A673 (cell line): ENCODE data around the gene TESK2. TPM values are rescaled to one million over a fixed set of nuclear protein-coding genes. Genes with fewer than 3 reads are reported as not detected.

ENCODE experiments used
- BruUV-seq: library from RNA; stranded (reverse); fragments of 400-500 nt; replicated peaks from 2 replicates; lab custom pipeline; 2021; lab: Mats Ljungman, UMichigan
- CTCF ChIA-PET: fragments of 300-600 bp; sonication (Branson Sonifier 250); formaldehyde crosslinking; loops from one replicate; lab custom pipeline; 2022; ENCODE audit warnings: antibody characterized with exemption; lab: Charles Lee
- POLR2A ChIA-PET: fragments of 300-600 bp; sonication (Branson Sonifier 250); formaldehyde crosslinking; loops from one replicate; lab custom pipeline; 2022; ENCODE audit warnings: antibody characterized with exemption; ENCODE audit not compliant: low non-redundant PET; lab: Charles Lee
- DNase-seq: peaks from one replicate; pipeline ENCODE4 v3.0.0-alpha.2; 2015; ENCODE audit warnings: low spot score
- H3K27ac ChIP-seq: fragments of 200-600 bp; sonication (generic); 2 replicates; pipeline ENCODE4 v1.5.1; 2016; ENCODE audit warnings: mixed run types, low read depth, mild to moderate bottlenecking, mixed read lengths, antibody characterized with exemption, low read length; ENCODE audit not compliant: poor library complexity, severe bottlenecking
- H3K27me3 ChIP-seq: fragments of 200-600 bp; sonication (generic); replicated peaks from 2 replicates; pipeline ENCODE4 v1.6.1; 2017; ENCODE audit warnings: mixed run types, low read depth, mild to moderate bottlenecking, mixed read lengths, antibody characterized with exemption, low read length; ENCODE audit not compliant: insufficient read depth, poor library complexity
- H3K36me3 ChIP-seq: fragments of 200-600 bp; sonication (generic); 2 replicates; pipeline ENCODE4 v1.6.1; 2016; ENCODE audit warnings: mixed run types, mild to moderate bottlenecking, mixed read lengths, antibody characterized with exemption, low read length; ENCODE audit not compliant: insufficient read depth, poor library complexity, severe bottlenecking
- H3K4me1 ChIP-seq: fragments of 200-600 bp; sonication (generic); 2 replicates; pipeline ENCODE4 v1.6.1; 2017; ENCODE audit warnings: mixed run types, mild to moderate bottlenecking, mixed read lengths, antibody characterized with exemption, low read length; ENCODE audit not compliant: insufficient read depth, poor library complexity, severe bottlenecking
- H3K4me3 ChIP-seq: fragments of 200-600 bp; sonication (generic); 2 replicates; pipeline ENCODE4 v1.5.1; 2016; ENCODE audit warnings: low read depth, mixed run types, mild to moderate bottlenecking, mixed read lengths, low read length; ENCODE audit not compliant: poor library complexity, severe bottlenecking
- H3K9me3 ChIP-seq: fragments of 200-600 bp; sonication (generic); 2 replicates; pipeline ENCODE4 v1.6.1; 2016; ENCODE audit warnings: mixed run types, low read depth, mild to moderate bottlenecking, mixed read lengths, antibody characterized with exemption, low read length; ENCODE audit not compliant: poor library complexity, severe bottlenecking
- EZH2 ChIP-seq: fragments of 200-600 bp; sonication (generic); IDR thresholded peaks from 2 replicates; pipeline ENCODE4 v1.6.1; 2017; ENCODE audit warnings: borderline replicate concordance, low read depth, mild to moderate bottlenecking, mixed read lengths, antibody characterized with exemption, low read length; ENCODE audit not compliant: poor library complexity, severe bottlenecking
- intact Hi-C: fragments of 100-400 bp; cut with micrococcal nuclease; formaldehyde crosslinking; loops from one replicate; pipeline ENCODE4 v1.10.0; 2022; ENCODE audit not compliant: unreplicated experiment
- total RNA-seq: library from RNA; stranded (reverse); gene quantifications from 2 replicates; pipeline ENCODE4 v1.2.3, GENCODE V29; 2021
- TF ChIP-seq, protein P1 (sequence below): fragments of 300-800, 200-600 bp; sonication (generic); conservative IDR thresholded peaks from 2 replicates; pipeline ENCODE4 v1.5.1; 2017; ENCODE audit warnings: low read depth, mild to moderate bottlenecking, antibody characterized with exemption, low read length, moderate library complexity, mixed read lengths

TESK2 gene
- total RNA-seq, 1 experiment from 2014 or later, result 0.75 TPM

- intact Hi-C loops, result no loop called here
- Histone ChIP-seq H3K36me3 (peaks cover 11% of the 10 kb centered on the region), H3K27ac (no peak overlapping the region), H3K4me1 (no peaks in the 10 kb centered on the region), H3K9me3 (no peaks in the 10 kb centered on the region), H3K27me3 (no peaks in the 10 kb centered on the region), H3K4me3 (no peak overlapping the region)
- DNase-seq, result no peak
- TF ChIP-seq EZH2, result no peak
- TF ChIP-seq, protein P1, sequence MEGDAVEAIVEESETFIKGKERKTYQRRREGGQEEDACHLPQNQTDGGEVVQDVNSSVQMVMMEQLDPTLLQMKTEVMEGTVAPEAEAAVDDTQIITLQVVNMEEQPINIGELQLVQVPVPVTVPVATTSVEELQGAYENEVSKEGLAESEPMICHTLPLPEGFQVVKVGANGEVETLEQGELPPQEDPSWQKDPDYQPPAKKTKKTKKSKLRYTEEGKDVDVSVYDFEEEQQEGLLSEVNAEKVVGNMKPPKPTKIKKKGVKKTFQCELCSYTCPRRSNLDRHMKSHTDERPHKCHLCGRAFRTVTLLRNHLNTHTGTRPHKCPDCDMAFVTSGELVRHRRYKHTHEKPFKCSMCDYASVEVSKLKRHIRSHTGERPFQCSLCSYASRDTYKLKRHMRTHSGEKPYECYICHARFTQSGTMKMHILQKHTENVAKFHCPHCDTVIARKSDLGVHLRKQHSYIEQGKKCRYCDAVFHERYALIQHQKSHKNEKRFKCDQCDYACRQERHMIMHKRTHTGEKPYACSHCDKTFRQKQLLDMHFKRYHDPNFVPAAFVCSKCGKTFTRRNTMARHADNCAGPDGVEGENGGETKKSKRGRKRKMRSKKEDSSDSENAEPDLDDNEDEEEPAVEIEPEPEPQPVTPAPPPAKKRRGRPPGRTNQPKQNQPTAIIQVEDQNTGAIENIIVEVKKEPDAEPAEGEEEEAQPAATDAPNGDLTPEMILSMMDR, result no peak
- ChIA-PET CTCF (no interaction called here), POLR2A (no interaction called here)
- no TSS peak for BruUV-seq
Observed at GRCh38 chr1:45348609-45348965, 142.4 kb downstream of the TESK2 start.

DNA sequence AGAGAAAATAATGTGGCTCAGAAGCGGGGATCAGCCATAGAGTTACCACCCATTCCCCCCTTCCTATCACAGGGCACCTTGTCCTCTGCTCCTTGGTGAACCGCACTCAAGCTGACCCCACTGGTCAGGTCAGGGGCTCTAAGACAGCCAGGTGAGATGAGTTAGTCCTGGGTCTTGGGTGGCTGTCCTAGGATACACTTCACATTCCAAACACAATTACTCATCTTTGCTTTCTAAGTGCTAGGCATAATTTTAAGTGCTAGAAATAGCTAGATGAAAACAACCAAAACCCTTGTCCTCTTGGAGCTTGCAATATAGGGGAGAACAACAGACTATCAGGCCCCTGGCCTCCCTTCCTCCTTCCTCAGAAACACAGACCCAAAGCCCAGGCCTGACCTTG lies 142.9 kb downstream of the TESK2 start:
- H3K4me1 ChIP-seq, result no peaks in the 10 kb centered on the region
- intact Hi-C loops, result no loop called here
- H3K9me3 ChIP-seq, result no peaks in the 10 kb centered on the region
- H3K27ac ChIP-seq, result no peak overlapping the region
- no peak overlapping the region for H3K4me3 ChIP-seq
- DNase-seq, result no peak
- no peaks in the 10 kb centered on the region for H3K27me3 ChIP-seq
- ChIA-PET POLR2A (no interaction called here), CTCF (no interaction called here)
- H3K36me3 ChIP-seq, result peaks cover 16% of the 10 kb centered on the region
- no TSS peak for BruUV-seq
- TF ChIP-seq, protein P1, result no peak
- no peak for TF ChIP-seq EZH2

DNA sequence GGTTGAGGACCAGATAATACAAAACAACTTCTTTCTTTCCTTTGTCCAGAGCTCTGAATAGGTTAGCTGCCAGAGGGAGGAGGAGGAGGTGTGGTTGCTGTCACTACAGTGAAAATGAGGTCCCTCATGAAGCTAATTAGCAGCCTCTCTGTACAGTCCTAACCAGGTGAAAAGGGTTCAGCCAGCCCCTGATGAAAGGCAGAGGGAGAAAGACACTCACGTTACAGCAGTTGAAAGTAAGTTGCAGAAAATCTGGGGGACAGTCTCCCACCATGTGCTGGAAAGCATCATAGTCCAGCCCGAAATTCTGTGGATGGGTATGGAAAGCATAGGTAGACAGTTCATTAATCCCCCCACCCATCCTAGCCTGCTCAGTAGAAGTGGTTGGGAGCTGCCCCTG lies 144.5 kb downstream of the TESK2 start:
- peaks cover 5% of the 10 kb centered on the region for H3K4me1 ChIP-seq
- H3K9me3 ChIP-seq, result no peaks in the 10 kb centered on the region
- H3K36me3 ChIP-seq, result peaks cover 32% of the 10 kb centered on the region
- TF ChIP-seq, protein P1, result no peak
- no peak for TF ChIP-seq EZH2
- H3K27ac ChIP-seq, result no peak overlapping the region
- intact Hi-C loops, result no loop called here
- H3K27me3 ChIP-seq, result no peaks in the 10 kb centered on the region
- BruUV-seq, result no TSS peak
- POLR2A ChIA-PET, result no interaction called here
- no peak for DNase-seq
- CTCF ChIA-PET, result no interaction called here
- no peak overlapping the region for H3K4me3 ChIP-seq
